CD4-positive, CD25-positive, alpha-beta regulatory T cell (primary cell): ENCODE data around the gene U2AF1. TPM values are rescaled to one million over a fixed set of nuclear protein-coding genes. Genes with fewer than 3 reads are reported as not detected.
"Not testable (repeated sequence)": the region's sequence is repeated elsewhere in the genome, so short reads cannot be mapped to it uniquely, and the experiment has no call there.

Source experiments
- ATAC-seq, 2 donors: fragments of 150-1000 bp; cut with Tn5 transposase; one replicate each; pipeline ENCODE4 v1.10.0; 2021; ENCODE audit warnings: low read depth in 2 of 2, moderate number of reproducible peaks in 2 of 2, moderate library complexity in 1 of 2
- DNase-seq, 3 donors: peaks; one replicate each; pipeline versions ENCODE4 v3.0.0 to v3.0.0-alpha.2; 2012 to 2022; ENCODE audit warnings: mixed read lengths in 1 of 3
- H3K27ac ChIP-seq: one replicate; pipeline ENCODE4 v1.7.0; 2013; ENCODE audit warnings: mild to moderate bottlenecking, low read length; ENCODE audit not compliant: insufficient read depth, poor library complexity, severe bottlenecking
- H3K27me3 ChIP-seq: one replicate; pipeline ENCODE4 v1.7.0; 2013; ENCODE audit warnings: low read length; ENCODE audit not compliant: control insufficient read depth, insufficient read depth
- H3K36me3 ChIP-seq: one replicate; pipeline ENCODE4 v1.7.0; 2013; ENCODE audit warnings: mild to moderate bottlenecking, low read length, moderate library complexity; ENCODE audit not compliant: control insufficient read depth, insufficient read depth
- H3K4me1 ChIP-seq: 2 replicates; pipeline ENCODE4 v1.7.0; 2013; ENCODE audit warnings: mild to moderate bottlenecking, low read length; ENCODE audit not compliant: insufficient read depth, control insufficient read depth, poor library complexity, severe bottlenecking
- H3K4me3 ChIP-seq: one replicate; pipeline ENCODE4 v1.7.0; 2013; ENCODE audit warnings: low read depth, mild to moderate bottlenecking, low read length, moderate library complexity
- H3K9me3 ChIP-seq, 2 experiments: 1 replicate in 1 of 2; 2 replicates in 1 of 2; pipeline ENCODE4 v1.7.0; 2013; ENCODE audit warnings: low read length in 2 of 2, mild to moderate bottlenecking in 1 of 2, moderate library complexity in 1 of 2; ENCODE audit not compliant: control insufficient read depth in 2 of 2
- H3K27ac Mint-ChIP-seq, 3 donors: one replicate each; pipeline ENCODE4 v1.8.0; 2020 to 2022; ENCODE audit warnings: mild to moderate bottlenecking in 3 of 3, mixed read lengths in 3 of 3, moderate library complexity in 2 of 3
- H3K27me3 Mint-ChIP-seq: one replicate; pipeline ENCODE4 v1.8.0; 2022; ENCODE audit warnings: mild to moderate bottlenecking, mixed read lengths
- H3K36me3 Mint-ChIP-seq: one replicate; pipeline ENCODE4 v1.8.0; 2020; ENCODE audit warnings: mixed read lengths
- H3K4me1 Mint-ChIP-seq, 4 donors: one replicate each; pipeline ENCODE4 v1.8.0; 2020 to 2022; ENCODE audit warnings: mixed read lengths in 4 of 4, mild to moderate bottlenecking in 1 of 4
- H3K4me3 Mint-ChIP-seq, 4 donors: one replicate each; pipeline ENCODE4 v1.8.0; 2020 to 2022; ENCODE audit warnings: mild to moderate bottlenecking in 4 of 4, mixed read lengths in 4 of 4, moderate library complexity in 3 of 4
- H3K9me3 Mint-ChIP-seq, 7 donors: one replicate each; pipeline ENCODE4 v1.8.0; 2020 to 2022; ENCODE audit warnings: mixed read lengths in 7 of 7, mild to moderate bottlenecking in 3 of 7, moderate library complexity in 2 of 7
- polyA plus RNA-seq, 4 donors: library from polyadenylated mRNA; unstranded; fragments of 300-500 nt; fragmentation: Illumina TruSeq; gene quantifications; one replicate each; pipeline ENCODE4 v1.2.3, GENCODE V29; 2021
- total RNA-seq: library from RNA; stranded (reverse); gene quantifications from one replicate; pipeline ENCODE4 v1.2.3, GENCODE V29; 2022

Gene U2AF1, protein sequence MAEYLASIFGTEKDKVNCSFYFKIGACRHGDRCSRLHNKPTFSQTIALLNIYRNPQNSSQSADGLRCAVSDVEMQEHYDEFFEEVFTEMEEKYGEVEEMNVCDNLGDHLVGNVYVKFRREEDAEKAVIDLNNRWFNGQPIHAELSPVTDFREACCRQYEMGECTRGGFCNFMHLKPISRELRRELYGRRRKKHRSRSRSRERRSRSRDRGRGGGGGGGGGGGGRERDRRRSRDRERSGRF
- total RNA-seq (106 TPM), polyA plus RNA-seq (10 to 100 TPM; 45.8 to 96.4 (median 69.9) TPM)

DNA sequence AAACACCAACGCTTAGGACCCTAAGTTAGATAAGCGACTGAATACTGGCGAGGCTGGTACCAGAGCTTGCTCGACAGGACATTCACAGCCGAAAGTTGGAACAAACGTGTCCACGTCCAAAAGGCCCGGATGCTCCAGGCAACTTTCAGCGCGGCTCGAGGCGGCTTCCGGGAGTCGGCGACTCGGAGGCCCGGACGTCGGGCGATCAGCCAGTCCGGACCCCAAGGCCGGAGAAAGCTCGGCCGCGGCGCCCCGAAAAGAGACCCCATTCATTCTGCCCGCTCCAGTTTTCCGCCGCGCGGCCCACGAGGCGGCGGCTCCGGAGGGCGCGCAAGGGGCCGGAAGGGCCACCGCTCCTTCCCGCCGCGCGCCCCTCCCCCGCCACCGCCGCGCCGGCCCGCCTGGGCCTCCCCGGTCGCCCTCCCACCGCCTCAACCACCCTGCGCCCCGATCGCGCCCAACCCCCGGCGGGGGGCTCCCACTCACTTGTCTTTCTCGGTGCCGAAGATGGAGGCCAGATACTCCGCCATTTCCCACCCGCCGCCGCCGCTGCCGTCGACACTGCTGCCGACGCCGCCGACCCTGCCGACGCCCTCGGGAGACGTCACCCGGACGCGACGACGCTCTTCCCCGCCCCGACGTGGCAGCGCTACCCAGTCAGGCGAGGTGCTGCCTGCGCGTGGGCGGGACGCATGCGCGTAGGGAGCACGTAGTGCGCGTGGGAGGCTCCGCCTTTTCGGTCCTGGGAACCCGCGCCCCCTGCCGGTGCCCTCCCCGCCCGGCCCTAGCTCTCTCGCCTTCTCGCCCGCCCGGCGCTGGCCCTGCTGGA is at the start of gene U2AF1:
Gene U2AF1, minus strand, starts transcription at position 606 of the 829 bp plus-strand sequence. Its CDS starts 76 bp downstream, at position 530.
- H3K4me1 ChIP-seq, H3K9me3 Mint-ChIP-seq, H3K9me3 ChIP-seq, H3K27me3 Mint-ChIP-seq, H3K27ac Mint-ChIP-seq, H3K36me3 Mint-ChIP-seq, H3K4me3 Mint-ChIP-seq, H3K4me3 ChIP-seq, H3K36me3 ChIP-seq, H3K4me1 Mint-ChIP-seq, H3K27me3 ChIP-seq: not testable (repeated sequence)
- DNase-seq (peak; percentile 47 to 74 (median 65)), ATAC-seq (peak; percentile 90 to 93)
- peak within 1 kb of the TSS; percentile 57 for H3K27ac ChIP-seq

DNA sequence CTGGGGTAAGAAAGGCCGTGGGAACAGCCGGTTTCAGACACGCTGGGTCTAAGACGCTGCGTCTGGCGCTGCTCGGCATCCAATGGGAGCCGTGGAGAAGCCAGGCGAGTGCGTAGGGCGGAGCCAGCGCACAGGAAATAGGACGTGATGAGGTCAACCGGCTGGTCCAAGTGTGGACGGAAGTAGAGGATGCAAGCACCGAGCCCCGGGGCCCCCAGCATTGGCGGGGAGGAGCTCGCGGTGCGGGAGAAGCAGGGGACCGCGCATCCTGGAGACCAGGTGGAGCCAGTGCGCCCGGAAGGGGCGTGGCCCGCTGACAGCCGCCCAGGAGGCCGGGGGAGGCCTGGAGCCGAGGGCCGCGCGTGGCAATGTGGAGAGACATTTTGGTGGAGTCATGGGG is 46.2 kb upstream of the U2AF1 start:
- not testable (repeated sequence) for H3K4me1 ChIP-seq, H3K27me3 Mint-ChIP-seq, H3K4me3 ChIP-seq, H3K36me3 ChIP-seq, H3K27me3 ChIP-seq, ATAC-seq, H3K4me3 Mint-ChIP-seq, H3K27ac ChIP-seq, DNase-seq, H3K4me1 Mint-ChIP-seq, H3K9me3 Mint-ChIP-seq, H3K9me3 ChIP-seq, H3K27ac Mint-ChIP-seq, H3K36me3 Mint-ChIP-seq

DNA sequence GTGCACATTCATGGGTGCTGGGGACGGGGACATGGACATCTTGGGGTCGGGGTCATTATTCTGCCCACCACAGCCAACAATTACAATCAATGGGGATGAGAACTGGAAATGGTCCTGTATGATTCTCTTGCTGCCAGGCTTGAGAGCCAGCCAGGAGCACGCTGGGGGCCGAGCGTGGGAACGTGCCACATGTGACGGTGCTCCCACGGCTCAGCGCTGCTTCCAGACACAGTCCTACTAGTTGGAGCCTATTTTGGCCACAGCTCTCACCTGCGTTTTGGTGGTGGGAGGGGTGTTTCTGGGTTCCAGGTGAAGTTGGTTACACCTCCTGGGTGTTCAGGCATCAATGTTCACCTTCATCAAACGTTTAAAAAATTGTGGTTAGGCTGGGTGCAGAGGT is 42.0 kb upstream of the U2AF1 start:
- DNase-seq, H3K4me1 ChIP-seq, H3K27me3 Mint-ChIP-seq, H3K27me3 ChIP-seq, ATAC-seq, H3K4me1 Mint-ChIP-seq, H3K27ac Mint-ChIP-seq, H3K36me3 ChIP-seq, H3K4me3 Mint-ChIP-seq, H3K27ac ChIP-seq, H3K4me3 ChIP-seq, H3K36me3 Mint-ChIP-seq, H3K9me3 ChIP-seq, H3K9me3 Mint-ChIP-seq: not testable (repeated sequence)

DNA sequence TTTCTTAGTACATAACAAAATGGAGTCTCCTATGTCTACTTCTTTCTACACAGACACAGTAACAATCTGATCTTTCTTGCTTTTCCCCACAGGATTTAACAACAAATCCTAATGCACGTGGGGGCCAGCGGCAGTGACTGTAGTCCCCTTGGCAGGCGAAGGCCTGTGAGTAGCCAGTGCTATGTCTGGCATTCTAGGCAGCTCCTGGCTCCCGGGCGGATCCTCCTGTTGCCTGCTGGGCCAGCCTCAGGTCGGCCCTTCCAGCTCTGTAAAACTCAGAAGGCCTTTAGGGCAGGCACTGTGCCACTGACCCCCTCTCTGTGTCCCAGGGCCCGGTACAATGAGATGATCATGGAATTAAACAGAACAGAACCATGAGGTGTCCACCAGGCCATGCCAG is 40.6 kb upstream of the U2AF1 start:
- not testable (repeated sequence) for H3K27me3 ChIP-seq, ATAC-seq, H3K4me3 Mint-ChIP-seq, H3K9me3 ChIP-seq, H3K27me3 Mint-ChIP-seq, H3K27ac ChIP-seq, H3K9me3 Mint-ChIP-seq, DNase-seq, H3K36me3 ChIP-seq, H3K4me1 Mint-ChIP-seq, H3K4me1 ChIP-seq, H3K4me3 ChIP-seq, H3K36me3 Mint-ChIP-seq, H3K27ac Mint-ChIP-seq

DNA sequence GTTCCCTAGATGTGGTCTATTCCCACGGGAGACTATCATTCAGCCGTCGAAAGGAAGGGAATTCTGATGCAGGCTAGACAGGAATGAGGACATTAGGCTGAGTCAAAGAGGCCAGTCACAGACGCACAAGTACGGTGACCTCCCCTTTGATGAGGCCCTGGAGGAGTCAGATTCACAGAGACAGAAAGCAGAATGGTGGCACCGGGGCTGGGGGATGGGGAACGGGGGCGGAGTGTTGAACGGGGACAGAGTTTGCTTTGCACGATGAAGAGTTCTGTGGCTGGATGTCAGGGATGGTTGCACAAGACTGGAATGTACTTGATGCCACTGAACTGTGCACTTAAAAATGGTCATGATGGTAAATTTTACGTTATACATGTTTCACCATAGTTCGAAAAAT is 39.3 kb upstream of the U2AF1 start:
- H3K27me3 Mint-ChIP-seq, H3K36me3 Mint-ChIP-seq, H3K4me1 Mint-ChIP-seq, H3K27ac Mint-ChIP-seq, H3K4me3 ChIP-seq, H3K27me3 ChIP-seq, ATAC-seq, H3K27ac ChIP-seq, H3K4me1 ChIP-seq, H3K36me3 ChIP-seq, H3K4me3 Mint-ChIP-seq, DNase-seq, H3K9me3 ChIP-seq, H3K9me3 Mint-ChIP-seq: not testable (repeated sequence)

DNA sequence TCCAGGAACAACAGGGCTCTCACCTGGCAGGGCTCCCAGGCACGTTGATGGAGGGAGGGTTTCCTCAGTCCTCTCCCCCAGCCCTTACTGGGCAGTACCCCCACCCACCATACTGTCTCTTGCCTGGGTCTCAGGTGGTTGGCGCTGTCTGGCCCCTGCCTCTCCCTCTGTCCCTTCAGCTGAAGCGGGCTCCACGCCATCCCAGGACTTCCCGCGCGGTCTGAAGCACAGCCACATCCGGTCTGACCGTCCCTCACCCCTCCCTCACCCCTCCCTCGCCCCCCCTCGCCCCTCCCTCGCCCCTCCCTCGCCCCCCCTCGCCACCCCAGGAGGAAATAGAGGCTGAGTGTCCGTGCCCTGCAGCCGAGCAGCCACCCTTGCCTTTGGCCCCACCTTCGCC is 34.0 kb upstream of the U2AF1 start:
- ATAC-seq, H3K27ac Mint-ChIP-seq, H3K36me3 Mint-ChIP-seq, H3K36me3 ChIP-seq, H3K27me3 ChIP-seq, H3K4me1 ChIP-seq, H3K4me1 Mint-ChIP-seq, H3K4me3 Mint-ChIP-seq, DNase-seq, H3K27me3 Mint-ChIP-seq, H3K27ac ChIP-seq, H3K9me3 ChIP-seq, H3K9me3 Mint-ChIP-seq, H3K4me3 ChIP-seq: not testable (repeated sequence)

DNA sequence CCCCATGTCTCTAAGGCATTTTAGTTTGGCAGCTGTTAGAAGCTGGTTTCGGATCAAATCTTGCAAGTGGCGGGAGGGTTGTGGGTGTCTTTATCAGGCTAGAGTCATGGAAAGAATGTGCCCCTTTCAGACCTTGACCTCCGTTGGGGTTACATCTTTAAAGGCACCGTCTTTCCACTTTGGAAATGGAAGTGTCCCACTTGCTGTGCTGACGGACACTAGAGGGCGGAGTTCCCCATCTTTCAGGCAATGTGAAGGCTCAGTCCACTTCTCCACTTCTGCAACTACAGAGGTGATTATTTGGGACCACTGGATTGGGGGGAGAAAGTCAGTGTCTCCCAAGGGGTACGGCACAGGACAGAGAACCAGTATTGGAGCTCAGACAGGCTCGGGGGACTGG is 31.6 kb upstream of the U2AF1 start:
- not testable (repeated sequence) for H3K9me3 ChIP-seq, H3K36me3 ChIP-seq, H3K4me1 Mint-ChIP-seq, H3K9me3 Mint-ChIP-seq, H3K4me3 Mint-ChIP-seq, H3K27me3 ChIP-seq, H3K27ac Mint-ChIP-seq, DNase-seq, H3K27me3 Mint-ChIP-seq, H3K4me3 ChIP-seq, H3K36me3 Mint-ChIP-seq, H3K4me1 ChIP-seq, H3K27ac ChIP-seq
- peak in 1 of 2 donors; percentile 28 for ATAC-seq

DNA sequence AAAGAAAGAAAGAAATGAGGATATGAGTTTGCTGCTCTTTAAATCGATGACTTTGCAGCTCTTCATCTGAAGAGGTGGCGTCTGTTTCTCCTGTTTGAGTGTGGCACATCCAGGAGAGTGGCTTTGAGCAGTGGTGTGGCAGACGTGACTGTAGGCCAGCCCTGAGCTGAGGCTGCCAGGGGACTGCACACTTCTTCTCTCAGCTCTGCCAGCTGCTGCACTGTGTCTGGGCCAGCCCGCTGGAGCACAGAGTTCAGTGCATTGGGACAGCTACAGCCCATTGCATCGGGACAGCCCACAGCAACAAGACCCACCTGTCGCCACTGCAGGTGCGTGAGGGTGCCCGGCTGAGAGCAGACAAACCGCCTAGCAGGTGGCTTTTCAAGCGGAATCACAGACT is 27.1 kb upstream of the U2AF1 start:
- H3K9me3 Mint-ChIP-seq, H3K4me1 Mint-ChIP-seq, H3K27me3 Mint-ChIP-seq, H3K27ac Mint-ChIP-seq, H3K36me3 Mint-ChIP-seq, H3K36me3 ChIP-seq, H3K27ac ChIP-seq, ATAC-seq, DNase-seq, H3K4me3 Mint-ChIP-seq, H3K9me3 ChIP-seq, H3K4me3 ChIP-seq, H3K4me1 ChIP-seq, H3K27me3 ChIP-seq: not testable (repeated sequence)
